SK-N-SH treated with all-trans-retinoic acid at 6 μM for 48 hours (cell line): ENCODE results near the gene MRPL44.

Source experiments
- ARNTL ChIP-seq: fragments of 450-650 bp; formaldehyde crosslinking; IDR thresholded peaks from 2 replicates; pipeline ENCODE4 v1.5.0; 2020; ENCODE audit warnings: low read depth, mild to moderate bottlenecking, moderate library complexity, borderline replicate concordance
- ESRRG ChIP-seq: fragments of 250-450 bp; sonication (Bioruptor Pico); IDR thresholded peaks from 2 replicates; pipeline ENCODE4 v1.6.1; 2021; ENCODE audit warnings: mild to moderate bottlenecking
- GLIS3 ChIP-seq: fragments of 250-450 bp; sonication (Bioruptor Pico); IDR thresholded peaks from 2 replicates; pipeline ENCODE4 v1.5.0; 2020; ENCODE audit warnings: mild to moderate bottlenecking, moderate library complexity
- OSR1 ChIP-seq: fragments of 250-450 bp; sonication (Bioruptor Pico); IDR thresholded peaks from 2 replicates; pipeline ENCODE4 v1.8.0; 2022; ENCODE audit warnings: moderate library complexity, mild to moderate bottlenecking, inconsistent platforms
- RARB ChIP-seq: fragments of 250-450 bp; sonication (Bioruptor Pico); IDR thresholded peaks from 2 replicates; pipeline ENCODE4 v1.8.0; 2021; ENCODE audit warnings: mild to moderate bottlenecking, moderate library complexity
- ZFP3 ChIP-seq: fragments of 250-450 bp; sonication (Bioruptor Pico); IDR thresholded peaks from 2 replicates; pipeline ENCODE4 v1.5.0; 2020; ENCODE audit warnings: mild to moderate bottlenecking, moderate library complexity
- ZFP30 ChIP-seq: fragments of 450-650 bp; formaldehyde crosslinking; IDR thresholded peaks from 2 replicates; pipeline ENCODE4 v1.5.0; 2022; ENCODE audit warnings: mild to moderate bottlenecking, moderate library complexity
- ZNF70 ChIP-seq: fragments of 450-650 bp; formaldehyde crosslinking; IDR thresholded peaks from 2 replicates; pipeline ENCODE4 v1.5.0; 2020; ENCODE audit warnings: mild to moderate bottlenecking, moderate library complexity
- ZNF8 ChIP-seq: fragments of 450-650 bp; formaldehyde crosslinking; IDR thresholded peaks from 2 replicates; pipeline ENCODE4 v1.5.0; 2020; ENCODE audit warnings: mild to moderate bottlenecking, moderate library complexity
- TF ChIP-seq, protein P1 (sequence below): fragments of 250-450 bp; sonication (Bioruptor Pico); IDR thresholded peaks from 2 replicates; pipeline ENCODE4 v1.8.0; 2020; ENCODE audit warnings: mild to moderate bottlenecking, moderate library complexity, borderline replicate concordance
- TF ChIP-seq, protein P2 (sequence below): fragments of 250-450 bp; sonication (Bioruptor Pico); IDR thresholded peaks from 2 replicates; pipeline ENCODE4 v1.5.0; 2020; ENCODE audit warnings: mild to moderate bottlenecking, moderate library complexity
- TF ChIP-seq, protein P3 (sequence below): fragments of 250-450 bp; sonication (Bioruptor Pico); IDR thresholded peaks from 2 replicates; pipeline ENCODE4 v1.8.0; 2021; ENCODE audit warnings: low read depth, mild to moderate bottlenecking, moderate library complexity, borderline replicate concordance
- TF ChIP-seq, protein P4 (sequence below): fragments of 250-450 bp; sonication (Bioruptor Pico); IDR thresholded peaks from 2 replicates; pipeline ENCODE4 v1.5.1; 2020; ENCODE audit warnings: low read depth, mild to moderate bottlenecking, moderate library complexity

DNA sequence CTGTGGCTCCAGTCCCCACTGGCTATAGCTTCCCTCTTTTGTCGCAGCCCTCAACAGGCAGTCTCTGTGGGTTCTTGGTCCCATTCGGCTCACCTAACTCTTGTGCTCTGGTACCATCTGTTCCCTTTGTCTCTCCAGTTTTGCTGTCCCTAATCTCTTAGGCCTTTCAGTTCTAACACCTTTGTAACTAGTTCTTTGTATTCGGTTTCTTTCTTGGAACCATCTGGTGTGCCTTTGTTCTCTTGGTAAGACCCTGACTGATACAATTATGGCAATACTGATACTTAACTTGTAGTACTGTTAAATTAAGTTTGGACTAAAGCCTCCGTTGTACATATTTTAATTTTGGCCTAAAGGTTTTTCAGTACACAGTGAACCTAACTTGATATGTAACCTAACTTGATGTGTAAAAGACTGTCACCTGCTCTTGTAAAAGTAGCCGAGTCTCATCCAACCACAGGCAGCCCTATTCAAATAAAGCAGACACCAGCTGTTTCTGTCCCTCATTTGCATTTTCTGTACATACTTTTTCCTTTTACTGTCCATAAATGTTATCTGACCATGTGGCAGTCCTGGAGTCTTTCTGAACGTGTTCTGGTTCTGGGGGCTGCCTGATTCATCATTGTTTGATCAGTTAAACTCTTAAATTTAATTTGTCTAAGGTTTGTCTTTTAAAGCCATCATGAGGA lies 4.8 kb upstream of the MRPL44 start:
- TF ChIP-seq, protein P1, sequence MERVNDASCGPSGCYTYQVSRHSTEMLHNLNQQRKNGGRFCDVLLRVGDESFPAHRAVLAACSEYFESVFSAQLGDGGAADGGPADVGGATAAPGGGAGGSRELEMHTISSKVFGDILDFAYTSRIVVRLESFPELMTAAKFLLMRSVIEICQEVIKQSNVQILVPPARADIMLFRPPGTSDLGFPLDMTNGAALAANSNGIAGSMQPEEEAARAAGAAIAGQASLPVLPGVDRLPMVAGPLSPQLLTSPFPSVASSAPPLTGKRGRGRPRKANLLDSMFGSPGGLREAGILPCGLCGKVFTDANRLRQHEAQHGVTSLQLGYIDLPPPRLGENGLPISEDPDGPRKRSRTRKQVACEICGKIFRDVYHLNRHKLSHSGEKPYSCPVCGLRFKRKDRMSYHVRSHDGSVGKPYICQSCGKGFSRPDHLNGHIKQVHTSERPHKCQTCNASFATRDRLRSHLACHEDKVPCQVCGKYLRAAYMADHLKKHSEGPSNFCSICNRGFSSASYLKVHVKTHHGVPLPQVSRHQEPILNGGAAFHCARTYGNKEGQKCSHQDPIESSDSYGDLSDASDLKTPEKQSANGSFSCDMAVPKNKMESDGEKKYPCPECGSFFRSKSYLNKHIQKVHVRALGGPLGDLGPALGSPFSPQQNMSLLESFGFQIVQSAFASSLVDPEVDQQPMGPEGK: no peak
- TF ChIP-seq ZFP3 (CRISPR knock-in tag): no peak
- no peak for TF ChIP-seq ESRRG (CRISPR knock-in tag)
- TF ChIP-seq, protein P2, sequence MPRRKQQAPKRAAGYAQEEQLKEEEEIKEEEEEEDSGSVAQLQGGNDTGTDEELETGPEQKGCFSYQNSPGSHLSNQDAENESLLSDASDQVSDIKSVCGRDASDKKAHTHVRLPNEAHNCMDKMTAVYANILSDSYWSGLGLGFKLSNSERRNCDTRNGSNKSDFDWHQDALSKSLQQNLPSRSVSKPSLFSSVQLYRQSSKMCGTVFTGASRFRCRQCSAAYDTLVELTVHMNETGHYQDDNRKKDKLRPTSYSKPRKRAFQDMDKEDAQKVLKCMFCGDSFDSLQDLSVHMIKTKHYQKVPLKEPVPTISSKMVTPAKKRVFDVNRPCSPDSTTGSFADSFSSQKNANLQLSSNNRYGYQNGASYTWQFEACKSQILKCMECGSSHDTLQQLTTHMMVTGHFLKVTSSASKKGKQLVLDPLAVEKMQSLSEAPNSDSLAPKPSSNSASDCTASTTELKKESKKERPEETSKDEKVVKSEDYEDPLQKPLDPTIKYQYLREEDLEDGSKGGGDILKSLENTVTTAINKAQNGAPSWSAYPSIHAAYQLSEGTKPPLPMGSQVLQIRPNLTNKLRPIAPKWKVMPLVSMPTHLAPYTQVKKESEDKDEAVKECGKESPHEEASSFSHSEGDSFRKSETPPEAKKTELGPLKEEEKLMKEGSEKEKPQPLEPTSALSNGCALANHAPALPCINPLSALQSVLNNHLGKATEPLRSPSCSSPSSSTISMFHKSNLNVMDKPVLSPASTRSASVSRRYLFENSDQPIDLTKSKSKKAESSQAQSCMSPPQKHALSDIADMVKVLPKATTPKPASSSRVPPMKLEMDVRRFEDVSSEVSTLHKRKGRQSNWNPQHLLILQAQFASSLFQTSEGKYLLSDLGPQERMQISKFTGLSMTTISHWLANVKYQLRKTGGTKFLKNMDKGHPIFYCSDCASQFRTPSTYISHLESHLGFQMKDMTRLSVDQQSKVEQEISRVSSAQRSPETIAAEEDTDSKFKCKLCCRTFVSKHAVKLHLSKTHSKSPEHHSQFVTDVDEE (CRISPR knock-in tag): no peak
- no peak for TF ChIP-seq GLIS3 (CRISPR knock-in tag)
- no peak for TF ChIP-seq RARB (CRISPR knock-in tag)
- no peak for TF ChIP-seq ARNTL
- no peak for TF ChIP-seq ZFP30
- no peak for TF ChIP-seq ZNF8 (CRISPR knock-in tag)
- TF ChIP-seq ZNF70 (CRISPR knock-in tag): no peak
- no peak for TF ChIP-seq OSR1
- TF ChIP-seq, protein P3, sequence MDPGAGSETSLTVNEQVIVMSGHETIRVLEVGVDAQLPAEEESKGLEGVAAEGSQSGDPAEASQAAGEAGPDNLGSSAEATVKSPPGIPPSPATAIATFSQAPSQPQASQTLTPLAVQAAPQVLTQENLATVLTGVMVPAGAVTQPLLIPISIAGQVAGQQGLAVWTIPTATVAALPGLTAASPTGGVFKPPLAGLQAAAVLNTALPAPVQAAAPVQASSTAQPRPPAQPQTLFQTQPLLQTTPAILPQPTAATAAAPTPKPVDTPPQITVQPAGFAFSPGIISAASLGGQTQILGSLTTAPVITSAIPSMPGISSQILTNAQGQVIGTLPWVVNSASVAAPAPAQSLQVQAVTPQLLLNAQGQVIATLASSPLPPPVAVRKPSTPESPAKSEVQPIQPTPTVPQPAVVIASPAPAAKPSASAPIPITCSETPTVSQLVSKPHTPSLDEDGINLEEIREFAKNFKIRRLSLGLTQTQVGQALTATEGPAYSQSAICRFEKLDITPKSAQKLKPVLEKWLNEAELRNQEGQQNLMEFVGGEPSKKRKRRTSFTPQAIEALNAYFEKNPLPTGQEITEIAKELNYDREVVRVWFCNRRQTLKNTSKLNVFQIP (CRISPR knock-in tag): no peak
- TF ChIP-seq, protein P4, sequence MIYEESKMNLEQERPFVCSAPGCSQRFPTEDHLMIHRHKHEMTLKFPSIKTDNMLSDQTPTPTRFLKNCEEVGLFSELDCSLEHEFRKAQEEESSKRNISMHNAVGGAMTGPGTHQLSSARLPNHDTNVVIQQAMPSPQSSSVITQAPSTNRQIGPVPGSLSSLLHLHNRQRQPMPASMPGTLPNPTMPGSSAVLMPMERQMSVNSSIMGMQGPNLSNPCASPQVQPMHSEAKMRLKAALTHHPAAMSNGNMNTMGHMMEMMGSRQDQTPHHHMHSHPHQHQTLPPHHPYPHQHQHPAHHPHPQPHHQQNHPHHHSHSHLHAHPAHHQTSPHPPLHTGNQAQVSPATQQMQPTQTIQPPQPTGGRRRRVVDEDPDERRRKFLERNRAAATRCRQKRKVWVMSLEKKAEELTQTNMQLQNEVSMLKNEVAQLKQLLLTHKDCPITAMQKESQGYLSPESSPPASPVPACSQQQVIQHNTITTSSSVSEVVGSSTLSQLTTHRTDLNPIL (CRISPR knock-in tag): no peak
